ENCODE data around the gene PTPRR.
A peak's percentile ranks its signal among the peaks of the same experiment; 100 is the strongest.

PTPRR gene

DNA sequence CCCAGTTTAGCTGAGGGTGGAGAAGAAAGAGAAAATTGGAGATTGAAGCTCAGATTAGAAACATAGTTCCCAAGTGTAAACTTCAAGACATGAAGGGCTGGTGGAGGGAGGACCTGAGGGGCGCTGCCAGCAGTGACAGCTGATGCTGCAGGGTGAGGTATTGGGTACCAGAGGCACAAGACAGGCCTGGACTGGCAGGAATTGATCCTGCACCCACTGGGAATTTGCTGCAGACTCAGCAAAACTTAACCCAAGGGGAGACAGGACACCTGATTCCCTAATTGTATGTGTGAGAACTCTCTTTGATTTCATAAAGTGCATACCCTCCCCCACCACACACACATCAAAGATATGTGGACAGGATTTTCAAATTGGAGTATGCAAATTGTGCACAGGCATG is 11.6 kb downstream of the PTPRR start:
- DNase-seq (ENCODE audit: low read depth) = no peak

DNA sequence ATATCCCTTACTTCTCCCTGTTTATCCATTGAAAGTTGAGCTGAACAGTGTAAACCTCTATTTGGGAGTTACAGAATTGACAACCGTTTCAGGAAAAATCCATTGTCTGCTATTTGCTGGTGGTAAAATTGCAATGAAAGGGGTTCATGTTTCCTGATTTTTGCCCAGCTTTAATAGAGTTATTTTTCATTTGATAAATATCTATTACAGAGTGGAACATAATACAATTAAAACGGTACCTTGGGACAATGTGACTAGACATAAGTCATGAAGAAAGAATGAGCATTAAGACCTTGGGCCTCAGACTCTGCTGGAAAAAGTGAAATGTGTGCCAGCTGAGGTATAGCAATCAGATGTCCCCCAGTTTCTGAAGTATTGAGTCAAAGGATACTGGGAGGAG is 13.1 kb downstream of the PTPRR start:
- DNase-seq (ENCODE audit: low read depth) = no peak

GRCh38 chr12:70895956-70896355 is 24.6 kb downstream of the PTPRR start:
- no peak for DNase-seq (ENCODE audit: low read depth)

DNA sequence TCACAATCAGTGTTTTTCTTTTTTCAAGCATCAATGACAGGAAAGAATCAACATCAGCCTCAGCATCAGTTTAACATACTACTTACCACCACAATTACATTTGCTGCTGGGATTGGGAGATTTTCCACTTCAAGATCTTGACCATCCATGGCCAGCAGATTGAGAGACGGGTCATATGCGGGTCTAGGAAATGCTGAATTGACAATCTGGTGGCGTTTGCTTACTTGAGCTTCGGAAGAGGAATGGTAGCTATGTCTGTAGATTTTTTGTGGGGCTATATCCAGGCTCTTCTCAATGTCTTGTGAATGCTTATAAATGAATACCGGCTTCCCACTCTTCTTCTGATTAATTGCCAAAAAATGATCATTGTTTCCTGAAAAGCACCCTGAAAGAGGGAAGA is 27.9 kb downstream of the PTPRR start:
- DNase-seq (ENCODE audit: low read depth) = no peak

DNA sequence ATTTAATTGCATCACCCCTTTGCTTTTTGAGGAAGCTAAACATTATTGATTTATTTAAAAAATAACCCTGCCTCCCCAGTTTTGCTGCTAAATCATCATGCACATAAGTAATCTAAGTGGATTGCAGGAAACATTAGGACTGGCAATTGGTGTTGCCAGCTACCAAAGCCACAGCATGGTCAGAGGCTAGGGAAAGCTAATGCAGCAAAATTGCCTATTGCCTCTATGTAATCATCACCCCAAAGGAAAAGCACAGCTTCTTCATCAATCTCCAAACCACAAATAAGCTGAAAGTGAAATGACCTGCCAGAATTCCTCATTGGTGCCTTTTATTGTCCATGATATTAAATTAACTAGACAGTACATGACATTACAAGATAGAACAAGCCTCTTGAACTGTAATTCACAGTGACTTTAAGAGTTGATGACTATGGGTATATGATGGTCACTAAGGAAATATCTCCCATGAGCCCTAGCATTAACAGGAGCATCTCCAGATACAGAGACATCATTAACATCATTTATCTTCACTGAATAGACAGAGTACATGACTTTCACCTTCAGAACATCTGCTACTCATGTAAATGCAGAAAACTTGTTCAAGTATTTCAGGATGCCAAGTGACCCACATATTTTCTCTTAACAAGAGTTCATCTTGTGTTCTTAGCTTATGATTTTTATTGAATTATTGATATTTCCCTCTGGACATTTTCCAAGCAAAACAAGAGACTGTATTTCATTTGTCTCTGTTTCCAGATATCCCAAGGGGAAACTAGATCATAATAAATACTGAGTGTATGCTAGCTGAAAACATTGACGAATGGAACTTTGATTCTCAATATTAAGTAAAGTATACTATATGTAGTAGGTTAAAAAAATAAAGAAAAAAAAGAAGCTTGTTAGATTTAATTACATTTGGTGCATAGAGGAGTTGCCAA is 29.4 kb downstream of the PTPRR start:
- no peak for DNase-seq (ENCODE audit: low read depth)

GRCh38 chr12:70885956-70886355 is 34.6 kb downstream of the PTPRR start:
- DNase-seq (ENCODE audit: low read depth) = no peak

GRCh38 chr12:70883855-70884254 is 36.7 kb downstream of the PTPRR start:
- DNase-seq (ENCODE audit: low read depth) = no peak

- DNase-seq (ENCODE audit: low read depth) = no peak
Measured at GRCh38 chr12:70880744-70881143, 39.8 kb downstream of the PTPRR start.

- peak; percentile 26 for DNase-seq (ENCODE audit: low read depth)
Measured at GRCh38 chr12:70876952-70877351, 43.6 kb downstream of the PTPRR start.

- DNase-seq (ENCODE audit: low read depth) = no peak
Measured at GRCh38 chr12:70875628-70876027, 44.9 kb downstream of the PTPRR start.

- DNase-seq (ENCODE audit: low read depth) = no peak
Measured at GRCh38 chr12:70854881-70855568, 65.5 kb downstream of the PTPRR start.

DNA sequence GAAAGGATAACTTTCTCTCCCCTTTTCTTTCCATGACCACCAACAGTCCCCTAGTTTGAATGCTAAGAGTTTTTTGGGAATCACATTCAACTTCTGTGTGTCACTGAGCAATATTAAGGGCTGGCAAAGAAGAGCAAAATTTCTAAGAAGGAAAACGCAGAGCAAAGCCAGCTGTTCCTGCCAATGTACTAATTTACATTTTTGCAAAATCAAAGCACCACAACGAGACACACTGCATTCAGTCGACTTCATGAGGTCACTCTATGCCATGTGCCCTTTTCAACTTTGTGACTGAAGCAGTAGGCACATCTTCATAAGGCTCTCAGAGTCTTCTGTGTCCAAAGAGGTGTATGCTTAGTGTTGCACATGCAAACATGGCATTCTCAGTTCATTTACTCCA is 66.4 kb downstream of the PTPRR start:
- DNase-seq (ENCODE audit: low read depth) = no peak

GRCh38 chr12:70853326-70853725 is 67.2 kb downstream of the PTPRR start:
- DNase-seq (ENCODE audit: low read depth) = no peak

GRCh38 chr12:70852416-70853150 is 68.0 kb downstream of the PTPRR start:
- no peak for DNase-seq (ENCODE audit: low read depth)

DNA sequence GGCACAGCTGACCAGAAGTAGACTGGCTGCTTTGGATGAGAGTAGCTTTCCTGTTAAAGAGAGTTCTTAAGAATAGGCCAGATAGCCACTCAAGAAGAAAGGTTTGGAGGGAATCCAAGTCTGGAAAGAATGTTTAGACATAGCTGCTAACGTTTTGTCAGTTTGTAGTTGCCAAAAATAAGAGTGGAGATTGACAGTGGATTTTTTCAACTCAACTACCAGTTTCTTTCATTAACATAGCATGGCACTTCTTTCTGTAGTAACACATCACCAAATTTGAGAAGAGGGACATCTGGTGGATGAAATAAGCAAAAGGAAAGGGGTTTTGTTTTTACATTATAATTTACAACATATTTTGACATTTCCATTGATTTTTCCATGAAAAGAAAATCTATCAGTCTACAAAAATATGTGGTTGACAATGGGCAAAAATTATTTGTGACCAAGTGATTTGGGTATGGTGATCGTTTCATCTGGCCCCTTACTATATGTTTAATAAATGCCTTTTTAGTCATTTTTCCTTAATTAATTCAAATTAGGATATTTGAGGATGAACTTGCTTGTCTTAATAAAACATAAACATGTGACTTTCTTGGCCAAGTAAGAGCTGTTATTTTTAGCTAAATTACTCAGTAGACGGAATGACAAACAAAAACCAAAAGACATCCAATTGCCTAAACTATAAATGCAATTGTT is 71.1 kb downstream of the PTPRR start:
- no peak for DNase-seq (ENCODE audit: low read depth)

- no peak for DNase-seq (ENCODE audit: low read depth)
Measured at GRCh38 chr12:70847871-70848270, 72.7 kb downstream of the PTPRR start.

DNA sequence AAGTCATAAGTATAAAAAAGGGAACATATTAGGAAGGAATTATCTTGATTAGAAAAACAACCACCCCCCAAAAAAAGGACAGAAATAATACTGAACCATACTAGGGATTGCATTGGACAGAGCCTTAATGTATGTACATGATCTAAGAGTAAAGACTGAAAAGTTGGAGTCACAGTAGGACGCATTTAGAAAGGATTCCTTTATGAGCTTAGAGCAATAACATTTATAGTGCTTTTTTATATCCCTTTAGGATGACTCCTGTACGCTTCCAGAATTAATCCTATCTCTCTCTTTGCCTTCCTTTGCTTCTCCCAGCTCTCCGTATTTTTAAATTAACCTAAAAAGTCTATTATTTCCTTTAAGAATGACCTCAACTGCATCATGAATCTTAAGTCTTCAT is 75.3 kb downstream of the PTPRR start:
- DNase-seq (ENCODE audit: low read depth) = no peak

DNA sequence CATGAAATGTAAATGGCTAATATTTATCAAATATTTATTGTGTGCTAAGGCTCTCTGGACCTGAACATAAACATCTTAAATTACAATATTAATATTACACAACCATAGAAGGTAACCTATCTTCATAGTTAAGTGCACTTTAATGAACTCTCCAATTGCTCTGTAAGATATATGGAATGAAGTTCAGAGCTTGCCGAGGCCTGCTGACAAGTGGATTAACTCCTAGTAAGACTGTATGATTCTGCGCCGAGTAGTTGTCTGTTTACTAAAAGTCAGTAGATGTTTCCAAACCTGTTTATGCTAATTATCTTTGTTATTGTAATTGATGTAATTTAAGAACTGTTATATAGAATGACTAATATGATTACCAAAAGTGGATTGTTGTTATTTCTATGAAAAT is 77.2 kb downstream of the PTPRR start:
- DNase-seq (ENCODE audit: low read depth) = no peak

DNA sequence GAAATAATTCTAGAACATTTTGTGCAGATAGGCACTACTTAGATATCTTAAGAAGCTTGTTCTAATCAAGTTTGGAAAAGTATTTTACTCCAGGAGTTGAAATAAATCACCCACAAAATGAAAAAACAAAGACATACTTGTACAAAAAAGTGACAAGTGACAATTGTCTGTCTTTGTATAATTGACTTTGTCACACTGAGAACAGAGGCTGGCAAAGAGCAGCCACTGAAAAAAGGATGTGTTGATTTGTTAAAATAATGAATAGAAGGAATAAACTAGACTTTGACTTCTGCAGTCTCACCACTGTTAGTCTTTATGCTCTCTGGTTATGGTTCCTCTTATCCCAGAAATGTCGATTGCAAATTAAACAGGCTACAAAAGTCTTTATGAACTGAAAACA is 77.6 kb downstream of the PTPRR start:
- no peak for DNase-seq (ENCODE audit: low read depth)

GRCh38 chr12:70842136-70842535 is 78.4 kb downstream of the PTPRR start:
- DNase-seq (ENCODE audit: low read depth) = no peak

GRCh38 chr12:70840656-70841350 is 79.7 kb downstream of the PTPRR start:
- no peak for DNase-seq (ENCODE audit: low read depth)

GRCh38 chr12:70839544-70839943 is 81.0 kb downstream of the PTPRR start:
- no peak for DNase-seq (ENCODE audit: low read depth)
